WTC11 (cell line): Measurements from ENCODE around the gene SERTAD3. TPM values are rescaled to one million over a fixed set of nuclear protein-coding genes. Genes with fewer than 3 reads are reported as not detected.
"Not testable (repeated sequence)": the region's sequence is repeated elsewhere in the genome, so short reads cannot be mapped to it uniquely, and the experiment has no call there.

Experiments used
- ATAC-seq: fragments of 200-7000 bp; cut with Tn5 transposase; 2 replicates; pipeline ENCODE4 v1.10.0; 2021; ENCODE audit warnings: mild to moderate bottlenecking, moderate library complexity
- CTCF ChIA-PET: fragments of 300-600 bp; sonication (Branson Sonifier 250); formaldehyde crosslinking; loops from one replicate; lab custom pipeline; 2021; ENCODE audit warnings: antibody characterized with exemption; lab: Charles Lee
- POLR2A ChIA-PET: fragments of 350-600 bp; sonication (Branson Sonifier 250); formaldehyde crosslinking; loops from one replicate; lab custom pipeline; 2021; ENCODE audit warnings: antibody characterized with exemption; lab: Charles Lee
- DNase-seq: peaks from one replicate; pipeline ENCODE4 v3.0.0; 2021; ENCODE audit warnings: low spot score
- H3K27ac Mint-ChIP-seq: 2 replicates; pipeline ENCODE4 v1.8.0; 2021; ENCODE audit warnings: mixed read lengths
- H3K27me3 Mint-ChIP-seq: 2 replicates; pipeline ENCODE4 v1.8.0; 2021; ENCODE audit warnings: low read depth, mild to moderate bottlenecking, moderate library complexity, mixed read lengths
- H3K36me3 Mint-ChIP-seq: 2 replicates; pipeline ENCODE4 v1.8.0; 2021; ENCODE audit warnings: mixed read lengths
- H3K4me1 Mint-ChIP-seq: 2 replicates; pipeline ENCODE4 v1.8.0; 2022; ENCODE audit warnings: mixed read lengths
- H3K4me3 Mint-ChIP-seq: 2 replicates; pipeline ENCODE4 v1.8.0; 2021; ENCODE audit warnings: mild to moderate bottlenecking, moderate library complexity, mixed read lengths
- H3K9me3 Mint-ChIP-seq: 2 replicates; pipeline ENCODE4 v1.8.0; 2021; ENCODE audit warnings: mixed read lengths
- ARID4B ChIP-seq: sonication (generic); formaldehyde crosslinking; IDR thresholded peaks from 2 replicates; pipeline ENCODE4 v1.8.0; 2023; ENCODE audit warnings: missing genetic modification reagents, mild to moderate bottlenecking, borderline replicate concordance
- E2F4 ChIP-seq: sonication (generic); formaldehyde crosslinking; IDR thresholded peaks from 2 replicates; pipeline ENCODE4 v1.8.1; 2022; ENCODE audit warnings: low read depth, mild to moderate bottlenecking, moderate library complexity, missing genetic modification reagents, borderline replicate concordance
- FOXJ3 ChIP-seq: sonication (generic); formaldehyde crosslinking; IDR thresholded peaks from 2 replicates; pipeline ENCODE4 v1.9.0; 2021; ENCODE audit warnings: missing genetic modification reagents, mild to moderate bottlenecking, borderline replicate concordance
- IRF2 ChIP-seq: sonication (generic); formaldehyde crosslinking; IDR thresholded peaks from 2 replicates; pipeline ENCODE4 v1.8.0; 2022; ENCODE audit warnings: low read depth, missing genetic modification reagents, borderline replicate concordance
- JUN ChIP-seq: sonication (generic); formaldehyde crosslinking; IDR thresholded peaks from 2 replicates; pipeline ENCODE4 v1.8.0; 2023; ENCODE audit warnings: mild to moderate bottlenecking, missing genetic modification reagents
- MYBL2 ChIP-seq: sonication (generic); formaldehyde crosslinking; IDR thresholded peaks from 2 replicates; pipeline ENCODE4 v1.8.1; 2023; ENCODE audit warnings: mild to moderate bottlenecking, moderate library complexity, missing genetic modification reagents
- RELA ChIP-seq: sonication (generic); formaldehyde crosslinking; IDR thresholded peaks from 2 replicates; pipeline ENCODE4 v1.8.1; 2022; ENCODE audit warnings: missing genetic modification reagents, mild to moderate bottlenecking, borderline replicate concordance
- SOX15 ChIP-seq: fragments of 250-450 bp; sonication (Bioruptor Pico); IDR thresholded peaks from 2 replicates; pipeline ENCODE4 v1.9.0; 2021; ENCODE audit warnings: mild to moderate bottlenecking
- TCF7 ChIP-seq: sonication (generic); formaldehyde crosslinking; IDR thresholded peaks from 2 replicates; pipeline ENCODE4 v1.8.0; 2022; ENCODE audit warnings: mild to moderate bottlenecking, low read depth, missing genetic modification reagents, moderate library complexity
- ZNF219 ChIP-seq: sonication (generic); formaldehyde crosslinking; IDR thresholded peaks from 2 replicates; pipeline ENCODE4 v1.8.0; 2023; ENCODE audit warnings: missing genetic modification reagents, mild to moderate bottlenecking, borderline replicate concordance
- total RNA-seq: library from RNA; stranded (reverse); gene quantifications from 3 replicates; pipeline ENCODE4 v1.2.3, GENCODE V29; 2021
- TF ChIP-seq, protein P1 (sequence below): sonication (generic); formaldehyde crosslinking; IDR thresholded peaks from 2 replicates; pipeline ENCODE4 v1.8.0; 2023; ENCODE audit warnings: missing genetic modification reagents
- TF ChIP-seq, protein P2 (sequence below): sonication (generic); formaldehyde crosslinking; IDR thresholded peaks from 2 replicates; pipeline ENCODE4 v1.8.1; 2023; ENCODE audit warnings: mild to moderate bottlenecking, missing genetic modification reagents, borderline replicate concordance
- TF ChIP-seq, protein P3 (sequence below): fragments of 250-450 bp; sonication (Bioruptor Pico); IDR thresholded peaks from 2 replicates; pipeline ENCODE4 v2.1.2; 2022; ENCODE audit warnings: mild to moderate bottlenecking, moderate library complexity
- TF ChIP-seq, protein P4 (sequence below): sonication (generic); formaldehyde crosslinking; conservative IDR thresholded peaks from 2 replicates; pipeline ENCODE4 v1.8.1; 2022; ENCODE audit warnings: mild to moderate bottlenecking, missing genetic modification reagents

SERTAD3 gene
- total RNA-seq, 1 experiment from 2014 or later: 33.6 TPM

DNA sequence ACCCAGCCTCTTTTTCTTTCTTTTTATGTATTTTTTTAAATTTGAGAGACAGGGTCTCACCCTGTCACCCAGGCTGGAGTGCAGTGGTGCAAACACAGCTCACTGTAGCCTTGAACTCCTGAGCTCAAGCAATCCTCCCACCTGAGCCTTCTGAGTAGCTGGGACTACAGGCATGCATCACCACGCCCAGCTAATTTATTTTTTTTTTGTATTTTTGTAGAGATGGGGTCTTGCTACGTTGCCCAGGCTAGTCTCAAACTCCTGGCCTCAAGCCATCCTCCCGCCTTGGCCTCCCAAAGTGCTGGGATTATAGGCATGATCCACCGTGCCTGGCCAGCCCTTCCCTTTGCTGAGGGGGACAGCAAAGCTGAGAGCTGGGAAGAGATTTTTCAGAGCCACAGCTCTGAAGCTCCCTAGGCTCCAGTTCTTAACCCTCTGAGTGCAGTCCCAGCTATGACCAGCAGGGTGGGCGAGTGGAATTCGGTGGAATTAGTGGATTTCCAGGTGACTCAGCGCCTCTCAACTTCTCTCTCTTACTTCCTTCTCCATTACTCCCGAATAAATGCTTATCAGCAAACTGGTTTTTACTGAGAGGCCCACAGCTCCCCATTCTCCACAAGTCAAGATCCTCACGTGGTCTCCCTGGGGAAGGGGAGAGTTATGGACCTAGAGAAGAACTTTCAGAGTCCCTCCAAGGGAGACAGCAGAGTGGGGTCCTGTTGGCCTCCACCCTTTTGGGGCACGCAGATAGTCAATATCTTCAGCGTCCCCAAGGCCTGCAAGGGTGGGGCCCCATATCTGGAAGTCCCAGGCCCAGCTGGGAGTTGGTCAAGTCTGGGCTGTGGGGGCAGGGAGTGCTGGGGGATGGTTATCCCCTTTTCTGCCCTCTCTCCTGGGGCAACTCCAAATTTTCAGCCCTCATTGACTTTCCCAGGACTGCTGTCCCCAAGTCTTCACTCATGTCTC lies 20.2 kb upstream of the SERTAD3 start (continued):
- TF ChIP-seq, protein P1, sequence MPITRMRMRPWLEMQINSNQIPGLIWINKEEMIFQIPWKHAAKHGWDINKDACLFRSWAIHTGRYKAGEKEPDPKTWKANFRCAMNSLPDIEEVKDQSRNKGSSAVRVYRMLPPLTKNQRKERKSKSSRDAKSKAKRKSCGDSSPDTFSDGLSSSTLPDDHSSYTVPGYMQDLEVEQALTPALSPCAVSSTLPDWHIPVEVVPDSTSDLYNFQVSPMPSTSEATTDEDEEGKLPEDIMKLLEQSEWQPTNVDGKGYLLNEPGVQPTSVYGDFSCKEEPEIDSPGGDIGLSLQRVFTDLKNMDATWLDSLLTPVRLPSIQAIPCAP: no peak
- TF ChIP-seq, protein P2, sequence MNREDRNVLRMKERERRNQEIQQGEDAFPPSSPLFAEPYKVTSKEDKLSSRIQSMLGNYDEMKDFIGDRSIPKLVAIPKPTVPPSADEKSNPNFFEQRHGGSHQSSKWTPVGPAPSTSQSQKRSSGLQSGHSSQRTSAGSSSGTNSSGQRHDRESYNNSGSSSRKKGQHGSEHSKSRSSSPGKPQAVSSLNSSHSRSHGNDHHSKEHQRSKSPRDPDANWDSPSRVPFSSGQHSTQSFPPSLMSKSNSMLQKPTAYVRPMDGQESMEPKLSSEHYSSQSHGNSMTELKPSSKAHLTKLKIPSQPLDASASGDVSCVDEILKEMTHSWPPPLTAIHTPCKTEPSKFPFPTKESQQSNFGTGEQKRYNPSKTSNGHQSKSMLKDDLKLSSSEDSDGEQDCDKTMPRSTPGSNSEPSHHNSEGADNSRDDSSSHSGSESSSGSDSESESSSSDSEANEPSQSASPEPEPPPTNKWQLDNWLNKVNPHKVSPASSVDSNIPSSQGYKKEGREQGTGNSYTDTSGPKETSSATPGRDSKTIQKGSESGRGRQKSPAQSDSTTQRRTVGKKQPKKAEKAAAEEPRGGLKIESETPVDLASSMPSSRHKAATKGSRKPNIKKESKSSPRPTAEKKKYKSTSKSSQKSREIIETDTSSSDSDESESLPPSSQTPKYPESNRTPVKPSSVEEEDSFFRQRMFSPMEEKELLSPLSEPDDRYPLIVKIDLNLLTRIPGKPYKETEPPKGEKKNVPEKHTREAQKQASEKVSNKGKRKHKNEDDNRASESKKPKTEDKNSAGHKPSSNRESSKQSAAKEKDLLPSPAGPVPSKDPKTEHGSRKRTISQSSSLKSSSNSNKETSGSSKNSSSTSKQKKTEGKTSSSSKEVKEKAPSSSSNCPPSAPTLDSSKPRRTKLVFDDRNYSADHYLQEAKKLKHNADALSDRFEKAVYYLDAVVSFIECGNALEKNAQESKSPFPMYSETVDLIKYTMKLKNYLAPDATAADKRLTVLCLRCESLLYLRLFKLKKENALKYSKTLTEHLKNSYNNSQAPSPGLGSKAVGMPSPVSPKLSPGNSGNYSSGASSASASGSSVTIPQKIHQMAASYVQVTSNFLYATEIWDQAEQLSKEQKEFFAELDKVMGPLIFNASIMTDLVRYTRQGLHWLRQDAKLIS (CRISPR knock-in tag): no peak

- ChIA-PET CTCF (interaction anchor here (0.5 to 4.7 kb wide), 55 partner anchors 9 to 323 kb away, joined by 3 to 57 read pairs (median 5); partner anchors contain the start of genes C19orf47, LTBP4, PLD3 and SERTAD1), POLR2A (interaction anchor here (0.6 to 1.9 kb wide), 3 partner anchors 12 to 24 kb away, joined by 4 to 12 read pairs (median 6); partner anchors contain the start of gene SERTAD3)
- not testable (repeated sequence) for H3K4me3 Mint-ChIP-seq, H3K9me3 Mint-ChIP-seq, ATAC-seq, H3K36me3 Mint-ChIP-seq, DNase-seq, H3K27ac Mint-ChIP-seq
- peaks cover 16% of the 10 kb centered on the region for H3K4me1 Mint-ChIP-seq
- H3K27me3 Mint-ChIP-seq: peaks cover 27% of the 10 kb centered on the region
Observed at GRCh38 chr19:40463587-40464037, 19.5 kb upstream of the SERTAD3 start.

DNA sequence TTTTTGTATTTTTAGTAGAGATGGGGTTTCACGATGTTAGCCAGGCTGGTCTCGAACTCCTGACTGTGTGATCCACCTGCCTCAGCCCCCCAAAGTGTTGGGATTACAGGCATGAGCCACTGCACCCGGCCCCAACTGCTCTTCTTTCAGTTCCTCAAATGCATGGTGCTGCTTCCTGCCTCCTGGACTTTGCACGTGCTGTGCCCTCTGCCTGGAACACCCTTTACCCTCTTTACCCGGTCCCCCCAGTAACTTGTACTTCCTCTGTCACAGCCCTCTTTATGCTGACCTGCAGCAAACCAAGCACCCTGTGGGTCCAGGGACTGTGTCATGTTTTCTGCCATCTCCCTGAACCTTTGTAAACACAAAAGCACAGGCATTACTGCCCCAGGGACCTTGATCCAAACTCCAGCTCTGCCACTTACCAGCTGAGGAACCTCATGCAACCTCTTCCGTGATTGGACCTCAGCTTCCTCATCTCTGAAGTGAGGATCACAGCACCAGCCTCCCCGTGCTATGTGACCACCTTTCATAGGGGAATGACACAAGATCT lies 17.6 kb upstream of the SERTAD3 start:
- ChIA-PET POLR2A (no interaction called here), CTCF (interaction anchor here (1.0 to 4.7 kb wide), 3 partner anchors 8 to 41 kb away, joined by 4 to 57 read pairs (median 7); no protein-coding TSS in a partner anchor)
- DNase-seq: no peak
- ATAC-seq: no peak
- H3K9me3 Mint-ChIP-seq: no peaks in the 10 kb centered on the region
- peaks cover 12% of the 10 kb centered on the region for H3K27me3 Mint-ChIP-seq
- no peak overlapping the region for H3K27ac Mint-ChIP-seq
- H3K4me3 Mint-ChIP-seq: no peak overlapping the region
- 0 out of 2 replicates have a peak, but pooled peaks cover 2% of the 10 kb centered on the region for H3K36me3 Mint-ChIP-seq
- peaks cover 16% of the 10 kb centered on the region for H3K4me1 Mint-ChIP-seq
- TF ChIP-seq E2F4 (CRISPR knock-in tag) (no peak), SOX15 (CRISPR knock-in tag) (no peak), ARID4B (CRISPR knock-in tag) (no peak), MYBL2 (CRISPR knock-in tag) (no peak), TCF7 (CRISPR knock-in tag) (no peak), ZNF219 (no peak), JUN (CRISPR knock-in tag) (no peak), IRF2 (no peak), FOXJ3 (no peak), RELA (CRISPR knock-in tag) (no peak)
- TF ChIP-seq, protein P3, sequence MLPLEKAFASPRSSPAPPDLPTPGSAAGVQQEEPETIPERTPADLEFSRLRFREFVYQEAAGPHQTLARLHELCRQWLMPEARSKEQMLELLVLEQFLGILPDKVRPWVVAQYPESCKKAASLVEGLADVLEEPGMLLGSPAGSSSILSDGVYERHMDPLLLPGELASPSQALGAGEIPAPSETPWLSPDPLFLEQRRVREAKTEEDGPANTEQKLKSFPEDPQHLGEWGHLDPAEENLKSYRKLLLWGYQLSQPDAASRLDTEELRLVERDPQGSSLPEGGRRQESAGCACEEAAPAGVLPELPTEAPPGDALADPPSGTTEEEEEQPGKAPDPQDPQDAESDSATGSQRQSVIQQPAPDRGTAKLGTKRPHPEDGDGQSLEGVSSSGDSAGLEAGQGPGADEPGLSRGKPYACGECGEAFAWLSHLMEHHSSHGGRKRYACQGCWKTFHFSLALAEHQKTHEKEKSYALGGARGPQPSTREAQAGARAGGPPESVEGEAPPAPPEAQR (CRISPR knock-in tag): no peak
- TF ChIP-seq, protein P4, sequence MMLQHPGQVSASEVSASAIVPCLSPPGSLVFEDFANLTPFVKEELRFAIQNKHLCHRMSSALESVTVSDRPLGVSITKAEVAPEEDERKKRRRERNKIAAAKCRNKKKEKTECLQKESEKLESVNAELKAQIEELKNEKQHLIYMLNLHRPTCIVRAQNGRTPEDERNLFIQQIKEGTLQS (CRISPR knock-in tag): no peak
